GM23338 (cell line): Measurements from ENCODE around the gene SOWAHC. TPM values are rescaled to one million over a fixed set of nuclear protein-coding genes. Genes with fewer than 3 reads are reported as not detected.

Source experiments
- ATAC-seq: fragments of 200-7000 bp; cut with Tn5 transposase; 3 replicates; pipeline ENCODE4 v1.9.1; 2020
- DNase-seq: peaks from one replicate; pipeline ENCODE4 v3.0.0-alpha.2; 2015; ENCODE audit warnings: low spot score
- H2AFZ ChIP-seq: fragments of 200-600 bp; sonication (generic); 2 replicates; pipeline ENCODE4 v1.8.0; 2016; ENCODE audit warnings: antibody characterized with exemption, mild to moderate bottlenecking, moderate library complexity
- H3F3A ChIP-seq: fragments of 200-600 bp; sonication (generic); replicated peaks from 2 replicates; pipeline ENCODE4 v1.8.0; 2017; ENCODE audit warnings: antibody characterized with exemption, mixed run types, low read depth
- H3K27ac ChIP-seq: fragments of 200-600 bp; sonication (generic); 2 replicates; pipeline ENCODE4 v1.6.1; 2016; ENCODE audit warnings: low read depth
- H3K27me3 ChIP-seq: fragments of 200-600 bp; sonication (generic); 2 replicates; pipeline ENCODE4 v1.8.0; 2016; ENCODE audit warnings: mild to moderate bottlenecking, mixed run types, moderate library complexity; ENCODE audit not compliant: insufficient read depth
- H3K36me3 ChIP-seq: fragments of 200-600 bp; sonication (generic); 2 replicates; pipeline ENCODE4 v1.8.0; 2016; ENCODE audit warnings: mild to moderate bottlenecking; ENCODE audit not compliant: insufficient read depth
- H3K4me1 ChIP-seq: fragments of 200-600 bp; sonication (generic); 2 replicates; pipeline ENCODE4 v1.8.0; 2016; ENCODE audit warnings: mild to moderate bottlenecking, moderate library complexity; ENCODE audit not compliant: insufficient read depth
- H3K4me2 ChIP-seq: fragments of 200-600 bp; sonication (generic); 2 replicates; pipeline ENCODE4 v1.7.1; 2017; ENCODE audit warnings: mixed run types
- H3K4me3 ChIP-seq: fragments of 200-600 bp; sonication (generic); 2 replicates; pipeline ENCODE4 v1.6.1; 2016; ENCODE audit warnings: mixed run types
- H3K79me2 ChIP-seq: fragments of 200-600 bp; sonication (generic); replicated peaks from 2 replicates; pipeline ENCODE4 v1.8.0; 2017; ENCODE audit warnings: mild to moderate bottlenecking; ENCODE audit not compliant: insufficient read depth
- H3K9me2 ChIP-seq: fragments of 200-600 bp; sonication (generic); 2 replicates; pipeline ENCODE4 v1.8.0; 2017; ENCODE audit not compliant: insufficient read depth
- H4K20me1 ChIP-seq: fragments of 200-600 bp; sonication (generic); replicated peaks from 2 replicates; pipeline ENCODE4 v1.8.0; 2017; ENCODE audit warnings: mild to moderate bottlenecking; ENCODE audit not compliant: insufficient read depth
- H3K27ac Mint-ChIP-seq: 2 replicates; pipeline ENCODE4 v1.8.0; 2020; ENCODE audit warnings: inconsistent platforms, mild to moderate bottlenecking, moderate library complexity, mixed read lengths
- H3K27me3 Mint-ChIP-seq: 3 replicates; pipeline ENCODE4 v1.8.0; 2022; ENCODE audit warnings: low read depth, mild to moderate bottlenecking, moderate library complexity, mixed read lengths, inconsistent platforms; ENCODE audit not compliant: insufficient read depth, poor library complexity
- H3K36me3 Mint-ChIP-seq: 3 replicates; pipeline ENCODE4 v1.8.0; 2021; ENCODE audit warnings: low read depth, mild to moderate bottlenecking, inconsistent platforms, moderate library complexity, mixed read lengths
- H3K4me1 Mint-ChIP-seq: 3 replicates; pipeline ENCODE4 v1.8.0; 2020; ENCODE audit warnings: mild to moderate bottlenecking, inconsistent platforms, mixed read lengths
- H3K4me3 Mint-ChIP-seq: 3 replicates; pipeline ENCODE4 v1.8.0; 2021; ENCODE audit warnings: moderate library complexity, mild to moderate bottlenecking, inconsistent platforms, mixed read lengths
- H3K9me3 Mint-ChIP-seq: 3 replicates; pipeline ENCODE4 v1.8.0; 2020; ENCODE audit warnings: moderate library complexity, mild to moderate bottlenecking, inconsistent platforms, mixed read lengths
- EZH2 ChIP-seq: fragments of 200-600 bp; sonication (generic); IDR thresholded peaks from one replicate; pipeline ENCODE4 v1.8.0; 2017; ENCODE audit warnings: antibody characterized with exemption, mild to moderate bottlenecking, low read depth; ENCODE audit not compliant: unreplicated experiment
- EZH2phosphoT487 ChIP-seq: fragments of 200-600 bp; sonication (generic); IDR thresholded peaks from one replicate; pipeline ENCODE4 v1.8.1; 2018; ENCODE audit warnings: antibody characterized with exemption; ENCODE audit not compliant: unreplicated experiment
- NANOG ChIP-seq: IDR thresholded peaks from 2 replicates; pipeline ENCODE4 v1.6.1; 2016; ENCODE audit warnings: antibody characterized with exemption, borderline replicate concordance
- POLR2AphosphoS5 ChIP-seq: IDR thresholded peaks from 2 replicates; pipeline ENCODE4 v1.6.1; 2016; ENCODE audit warnings: antibody characterized with exemption, low read depth
- REST ChIP-seq: IDR thresholded peaks from one replicate; pipeline ENCODE4 v1.6.1; 2018; ENCODE audit warnings: antibody characterized with exemption; ENCODE audit not compliant: unreplicated experiment
- ZNF462 ChIP-seq: fragments of 250-450 bp; sonication (Bioruptor Pico); IDR thresholded peaks from 2 replicates; pipeline ENCODE4 v1.5.0; 2020; ENCODE audit warnings: mild to moderate bottlenecking, moderate library complexity
- polyA plus RNA-seq: library from polyadenylated mRNA; unstranded; fragments of >200 nt; fragmentation: Nextera tagmentation; extraction: Ambion mirVana; gene quantifications from 2 replicates; pipeline ENCODE4 v1.2.1, GENCODE V29; 2016
- total RNA-seq: library from RNA; depleted of rRNA; stranded (reverse); fragments of >200 nt; shearing (Covaris generic); gene quantifications from 2 replicates; pipeline ENCODE4 v1.2.3, GENCODE V29; 2014

Gene SOWAHC
- total and polyA plus RNA-seq, 2 experiments from 2014 or later: 7.4 to 26.3 TPM

DNA sequence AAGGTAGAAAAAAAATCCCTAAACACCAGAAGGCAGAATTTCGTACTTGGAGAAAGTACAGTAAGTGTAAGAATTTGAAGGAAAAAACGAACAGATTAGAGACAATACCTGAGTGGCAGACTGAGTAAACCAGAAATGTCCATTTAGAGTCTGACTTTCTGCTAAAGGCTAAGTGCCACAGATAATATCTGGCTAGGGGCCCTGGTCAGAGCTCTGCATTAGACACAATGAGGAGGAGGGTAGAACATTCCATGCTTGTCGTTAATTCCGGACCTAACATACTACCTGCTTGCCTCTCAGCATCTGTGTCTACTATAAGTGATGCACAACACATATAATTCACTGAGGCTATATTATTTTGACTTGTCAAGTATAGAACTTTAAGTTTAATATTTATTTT, 18.5 kb upstream of the SOWAHC start (continued):
- TF ChIP-seq ZNF462 (CRISPR knock-in tag): no peak
- TF ChIP-seq NANOG: no peak
- TF ChIP-seq EZH2phosphoT487: no peak
- no peak for TF ChIP-seq EZH2

- Mint-ChIP-seq H3K4me1 (peaks cover 30% of the 10 kb centered on the region), H3K36me3 (peaks cover 5% of the 10 kb centered on the region; the same call in 2 of the 3 replicates), H3K27ac (no peak overlapping the region), H3K9me3 (no peaks in the 10 kb centered on the region), H3K27me3 (peaks cover 3% of the 10 kb centered on the region), H3K4me3 (no peak overlapping the region)
- DNase-seq (no peak), ATAC-seq (no peak)
- Histone ChIP-seq H3K4me3 (no peak overlapping the region), H2AFZ (no peak overlapping the region), H4K20me1 (peaks cover 14% of the 10 kb centered on the region), H3K27me3 (no peaks in the 10 kb centered on the region), H3K27ac (no peak overlapping the region), H3K79me2 (peaks cover 98% of the 10 kb centered on the region), H3K36me3 (no peaks in the 10 kb centered on the region), H3K9me2 (no peaks in the 10 kb centered on the region), H3K4me2 (no peak overlapping the region), H3K4me1 (peaks cover 23% of the 10 kb centered on the region), H3F3A (no peaks in the 10 kb centered on the region)
- TF ChIP-seq POLR2AphosphoS5 (no peak), EZH2phosphoT487 (no peak), REST (no peak), ZNF462 (CRISPR knock-in tag) (no peak)
These were observed 16.9 kb upstream of the SOWAHC start for GRCh38 chr2:109597283-109597682.
